Neural progenitor cell (in vitro differentiated cells): ENCODE results near the gene KLHL8. TPM values are rescaled to one million over a fixed set of nuclear protein-coding genes. Genes with fewer than 3 reads are reported as not detected.
A peak's percentile ranks its signal among the peaks of the same experiment; 100 is the strongest.

Experiments used
- DNase-seq: peaks from one replicate; pipeline ENCODE4 v3.0.0-alpha.2; 2016; ENCODE audit warnings: low spot score
- H2AFZ ChIP-seq: fragments of 200-600 bp; sonication (generic); replicated peaks from 2 replicates; pipeline ENCODE4 v1.6.1; 2016; ENCODE audit warnings: antibody characterized with exemption
- H3F3A ChIP-seq: fragments of 200-600 bp; sonication (generic); 2 replicates; pipeline ENCODE4 v1.6.1; 2016; ENCODE audit warnings: antibody characterized with exemption, low read depth
- H3K27ac ChIP-seq: fragments of 200-600 bp; sonication (generic); 2 replicates; pipeline ENCODE4 v1.5.1; 2016; ENCODE audit warnings: mild to moderate bottlenecking
- H3K27me3 ChIP-seq: fragments of 200-600 bp; sonication (generic); 2 replicates; pipeline ENCODE4 v1.6.1; 2016; ENCODE audit warnings: mild to moderate bottlenecking, moderate library complexity
- H3K36me3 ChIP-seq: fragments of 200-600 bp; sonication (generic); 2 replicates; pipeline ENCODE4 v1.5.1; 2016
- H3K4me1 ChIP-seq: fragments of 200-600 bp; sonication (generic); 2 replicates; pipeline ENCODE4 v1.6.1; 2016; ENCODE audit warnings: mixed run types
- H3K4me2 ChIP-seq: fragments of 200-600 bp; sonication (generic); 2 replicates; pipeline ENCODE4 v1.6.1; 2016
- H3K4me3 ChIP-seq: fragments of 200-600 bp; sonication (generic); 2 replicates; pipeline ENCODE4 v1.5.1; 2016
- H3K79me2 ChIP-seq: fragments of 200-600 bp; sonication (generic); 2 replicates; pipeline ENCODE4 v1.6.1; 2016; ENCODE audit warnings: low read depth
- H3K9ac ChIP-seq: fragments of 200-600 bp; sonication (generic); 2 replicates; pipeline ENCODE4 v1.6.1; 2016
- H3K9me3 ChIP-seq: fragments of 200-600 bp; sonication (generic); 2 replicates; pipeline ENCODE4 v1.5.1; 2016; ENCODE audit warnings: low read depth
- H4K20me1 ChIP-seq: fragments of 200-600 bp; sonication (generic); 2 replicates; pipeline ENCODE4 v1.6.1; 2016; ENCODE audit warnings: low read depth
- H3K27ac Mint-ChIP-seq: 3 replicates; pipeline ENCODE4 v1.8.0; 2021; ENCODE audit warnings: mixed read lengths
- H3K27me3 Mint-ChIP-seq: 2 replicates; pipeline ENCODE4 v1.8.0; 2022; ENCODE audit warnings: low read depth, mild to moderate bottlenecking, inconsistent platforms, moderate library complexity, mixed read lengths; ENCODE audit not compliant: insufficient read depth
- H3K36me3 Mint-ChIP-seq: 3 replicates; pipeline ENCODE4 v1.8.0; 2021; ENCODE audit warnings: mixed read lengths
- H3K4me1 Mint-ChIP-seq: 3 replicates; pipeline ENCODE4 v1.8.0; 2021; ENCODE audit warnings: mixed read lengths
- H3K4me3 Mint-ChIP-seq: 3 replicates; pipeline ENCODE4 v1.8.0; 2021; ENCODE audit warnings: mild to moderate bottlenecking, moderate library complexity, mixed read lengths
- H3K9me3 Mint-ChIP-seq: 3 replicates; pipeline ENCODE4 v1.8.0; 2020; ENCODE audit warnings: mixed read lengths
- CTCF ChIP-seq: fragments of 200-600 bp; sonication (generic); IDR thresholded peaks from 2 replicates; pipeline ENCODE4 v1.5.1; 2017; ENCODE audit warnings: antibody characterized with exemption, mild to moderate bottlenecking
- EZH2 ChIP-seq: fragments of 200-600 bp; sonication (generic); IDR thresholded peaks from 2 replicates; pipeline ENCODE4 v1.6.1; 2017; ENCODE audit warnings: antibody characterized with exemption, mild to moderate bottlenecking, moderate library complexity
- EZH2phosphoT487 ChIP-seq: fragments of 200-600 bp; sonication (generic); IDR thresholded peaks from 2 replicates; pipeline ENCODE4 v1.6.1; 2017; ENCODE audit warnings: antibody characterized with exemption
- total RNA-seq: library from RNA; depleted of rRNA; stranded (reverse); fragments of >200 nt; gene quantifications from 2 replicates; pipeline ENCODE4 v1.2.3, GENCODE V29; 2015; ENCODE audit warnings: low replicate concordance

KLHL8 gene
- total RNA-seq, result 11.0 and 20.3 TPM in 2 replicates

- peaks cover 9% of the 10 kb centered on the region for H3K4me1 ChIP-seq
- H3F3A ChIP-seq, result peaks cover 15% of the 10 kb centered on the region
- peak; percentile 91 for DNase-seq
- TF ChIP-seq EZH2 (no peak), CTCF (no peak), EZH2phosphoT487 (no peak)
- peaks cover 20% of the 10 kb centered on the region for H4K20me1 ChIP-seq
- H3K4me3 ChIP-seq, result peak within 1 kb of the TSS; percentile 65
- no peaks in the 10 kb centered on the region for H3K27me3 ChIP-seq
- no peaks in the 10 kb centered on the region for H3K9me3 ChIP-seq
- H3K4me1 Mint-ChIP-seq, result peaks cover 21% of the 10 kb centered on the region
- peak within 1 kb of the TSS; percentile 94 for H3K4me3 Mint-ChIP-seq
- H3K36me3 ChIP-seq, result no peaks in the 10 kb centered on the region
- H2AFZ ChIP-seq, result peak within 1 kb of the TSS; percentile 84
- peak within 1 kb of the TSS; percentile 90 for H3K4me2 ChIP-seq
- H3K27ac ChIP-seq, result peak within 1 kb of the TSS; percentile 70
- H3K27ac Mint-ChIP-seq, result peak within 1 kb of the TSS; percentile 61
- H3K9ac ChIP-seq, result peak within 1 kb of the TSS; percentile 38
- H3K36me3 Mint-ChIP-seq, result no peaks in the 10 kb centered on the region
- H3K27me3 Mint-ChIP-seq, result peaks cover 2% of the 10 kb centered on the region
- H3K9me3 Mint-ChIP-seq, result no peaks in the 10 kb centered on the region
- peaks cover 41% of the 10 kb centered on the region for H3K79me2 ChIP-seq
These were observed at the start of gene KLHL8 for GRCh38 chr4:87220094-87220822. Gene KLHL8, minus strand, starts transcription at chr4:87220618. Its CDS starts 25,079 bp downstream, at chr4:87195539.

- H3K27ac Mint-ChIP-seq, result no peak overlapping the region
- peaks cover 18% of the 10 kb centered on the region for H3K4me1 Mint-ChIP-seq
- peaks cover 2% of the 10 kb centered on the region for H3K27me3 Mint-ChIP-seq
- H3K9me3 ChIP-seq, result no peaks in the 10 kb centered on the region
- H3K36me3 Mint-ChIP-seq, result no peaks in the 10 kb centered on the region
- H3K36me3 ChIP-seq, result no peaks in the 10 kb centered on the region
- peak; percentile 59 for DNase-seq
- H3K79me2 ChIP-seq, result no peaks in the 10 kb centered on the region
- H3K27me3 ChIP-seq, result no peaks in the 10 kb centered on the region
- no peak overlapping the region for H3K4me3 Mint-ChIP-seq
- H3K27ac ChIP-seq, result no peak overlapping the region
- no peak overlapping the region for H3K4me2 ChIP-seq
- H3K4me3 ChIP-seq, result no peak overlapping the region
- no peak overlapping the region for H2AFZ ChIP-seq
- no peaks in the 10 kb centered on the region for H3F3A ChIP-seq
- H3K4me1 ChIP-seq, result peaks cover 14% of the 10 kb centered on the region
- no peaks in the 10 kb centered on the region for H3K9me3 Mint-ChIP-seq
- TF ChIP-seq EZH2, result no peak
- TF ChIP-seq EZH2phosphoT487, result no peak
- peak; percentile 73 for TF ChIP-seq CTCF
- no peaks in the 10 kb centered on the region for H4K20me1 ChIP-seq
- no peak overlapping the region for H3K9ac ChIP-seq
These were observed 49.7 kb upstream of the KLHL8 start for GRCh38 chr4:87270144-87270543.

- TF ChIP-seq EZH2phosphoT487 (no peak), EZH2 (no peak), CTCF (no peak)
- no peak overlapping the region for H3K4me3 ChIP-seq
These were observed 48.0 kb upstream of the KLHL8 start for GRCh38 chr4:87268411-87268810.

More at GRCh38 chr4:87268411-87268810, 48.0 kb upstream of the KLHL8 start:
- no peaks in the 10 kb centered on the region for H3K79me2 ChIP-seq
- no peaks in the 10 kb centered on the region for H4K20me1 ChIP-seq
- DNase-seq, result no peak
- H3K4me2 ChIP-seq, result no peak overlapping the region
- Mint-ChIP-seq H3K27me3 (peaks cover 2% of the 10 kb centered on the region), H3K27ac (no peak overlapping the region), H3K4me1 (peaks cover 18% of the 10 kb centered on the region), H3K4me3 (no peak overlapping the region), H3K9me3 (no peaks in the 10 kb centered on the region), H3K36me3 (no peaks in the 10 kb centered on the region)
- H3K9me3 ChIP-seq, result no peaks in the 10 kb centered on the region
- no peak overlapping the region for H3K27ac ChIP-seq
- H3F3A ChIP-seq, result no peaks in the 10 kb centered on the region
- no peak overlapping the region for H3K9ac ChIP-seq
- H3K27me3 ChIP-seq, result no peaks in the 10 kb centered on the region
- H3K4me1 ChIP-seq, result peaks cover 14% of the 10 kb centered on the region
- no peak overlapping the region for H2AFZ ChIP-seq
- H3K36me3 ChIP-seq, result no peaks in the 10 kb centered on the region
